Sigmoid colon (tissue), 4 donors: Measurements from ENCODE around the gene IRF2BP2.

Experiments used
- POLR2AphosphoS5 ChIP-seq, 4 donors: sonication (generic); formaldehyde crosslinking; IDR thresholded peaks; one replicate each; pipeline ENCODE4 v1.6.1; 2017; ENCODE audit warnings: antibody characterized with exemption in 4 of 4
- TF ChIP-seq, protein P1 (sequence below), 4 experiments: fragments of 450-650 bp in 3 of 4; fragments of 200-600 bp in 1 of 4; IDR thresholded peaks; one replicate each; pipeline ENCODE4 v1.5.1; 2016 to 2019; ENCODE audit warnings: antibody characterized with exemption in 4 of 4, mild to moderate bottlenecking in 3 of 4, moderate library complexity in 2 of 4

DNA sequence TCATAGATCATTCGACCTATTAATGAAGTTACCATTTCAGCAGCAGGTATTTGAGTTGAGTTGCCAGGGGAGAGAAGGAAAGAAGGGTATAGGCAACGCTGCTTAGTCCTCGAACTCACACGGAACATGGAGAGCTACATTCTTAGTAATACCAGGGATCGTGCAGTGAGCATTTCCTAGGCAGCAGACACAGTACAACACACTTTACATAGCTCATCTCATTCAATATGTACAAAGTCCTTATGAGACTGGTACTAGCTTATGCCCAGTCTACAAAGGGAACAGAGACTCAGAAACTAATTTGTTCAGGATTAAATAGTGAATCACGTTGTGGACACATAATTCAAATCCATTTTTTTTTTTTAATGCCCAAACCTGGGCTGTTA, 25.6 kb downstream of the IRF2BP2 start:
- TF ChIP-seq, protein P1, sequence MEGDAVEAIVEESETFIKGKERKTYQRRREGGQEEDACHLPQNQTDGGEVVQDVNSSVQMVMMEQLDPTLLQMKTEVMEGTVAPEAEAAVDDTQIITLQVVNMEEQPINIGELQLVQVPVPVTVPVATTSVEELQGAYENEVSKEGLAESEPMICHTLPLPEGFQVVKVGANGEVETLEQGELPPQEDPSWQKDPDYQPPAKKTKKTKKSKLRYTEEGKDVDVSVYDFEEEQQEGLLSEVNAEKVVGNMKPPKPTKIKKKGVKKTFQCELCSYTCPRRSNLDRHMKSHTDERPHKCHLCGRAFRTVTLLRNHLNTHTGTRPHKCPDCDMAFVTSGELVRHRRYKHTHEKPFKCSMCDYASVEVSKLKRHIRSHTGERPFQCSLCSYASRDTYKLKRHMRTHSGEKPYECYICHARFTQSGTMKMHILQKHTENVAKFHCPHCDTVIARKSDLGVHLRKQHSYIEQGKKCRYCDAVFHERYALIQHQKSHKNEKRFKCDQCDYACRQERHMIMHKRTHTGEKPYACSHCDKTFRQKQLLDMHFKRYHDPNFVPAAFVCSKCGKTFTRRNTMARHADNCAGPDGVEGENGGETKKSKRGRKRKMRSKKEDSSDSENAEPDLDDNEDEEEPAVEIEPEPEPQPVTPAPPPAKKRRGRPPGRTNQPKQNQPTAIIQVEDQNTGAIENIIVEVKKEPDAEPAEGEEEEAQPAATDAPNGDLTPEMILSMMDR (IDR thresholded peaks at IDR 0.05): no peak
- peak in 1 of 4 donors; percentile 7 for TF ChIP-seq POLR2AphosphoS5 (IDR thresholded peaks at IDR 0.05)
